ENCODE results near the gene TRAPPC2.
"Not testable (repeated sequence)": the region's sequence is repeated elsewhere in the genome, so short reads cannot be mapped to it uniquely, and the experiment has no call there.

The TRAPPC2 gene

DNA sequence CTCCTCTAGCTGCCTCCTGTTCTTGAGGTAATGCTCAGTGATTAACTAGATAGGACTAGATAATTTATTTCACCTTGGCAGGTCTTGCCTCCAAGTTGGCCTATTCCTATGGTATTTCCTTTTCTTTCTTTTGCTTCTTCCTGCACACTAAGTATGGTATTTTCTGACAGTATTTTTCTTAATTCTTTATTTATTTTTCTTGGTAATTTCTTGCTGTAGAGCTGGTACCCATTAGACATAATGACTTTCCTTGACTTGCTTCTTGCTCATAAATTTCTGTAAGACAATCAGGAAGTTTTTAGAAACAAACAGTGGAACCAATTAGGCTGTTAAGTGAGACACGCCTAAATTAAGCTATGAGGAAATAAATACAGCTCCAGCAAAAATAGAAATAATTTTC is 36.0 kb downstream of the TRAPPC2 start:
- no peak for DNase-seq (ENCODE audit: low read depth)

DNA sequence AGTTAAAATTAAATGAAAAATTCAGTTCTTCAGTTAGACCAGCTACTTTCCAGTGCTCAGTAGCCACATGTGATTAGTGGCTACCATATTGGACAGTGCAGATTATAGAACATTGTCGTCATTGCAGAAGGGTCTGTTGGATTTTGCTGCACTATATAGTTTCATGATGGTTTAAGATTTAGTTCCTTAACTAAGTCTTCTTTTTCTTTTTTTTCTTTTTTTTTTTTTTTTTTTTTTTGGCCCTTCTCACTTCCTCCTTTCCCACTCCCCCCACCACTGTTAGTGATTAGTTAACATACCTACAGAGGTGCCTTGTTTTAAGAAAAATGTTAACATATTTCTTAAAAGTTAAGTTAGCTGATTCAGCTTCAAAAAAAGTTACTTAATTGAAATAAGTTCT is 36.4 kb downstream of the TRAPPC2 start:
- no peak for DNase-seq (ENCODE audit: low read depth)

DNA sequence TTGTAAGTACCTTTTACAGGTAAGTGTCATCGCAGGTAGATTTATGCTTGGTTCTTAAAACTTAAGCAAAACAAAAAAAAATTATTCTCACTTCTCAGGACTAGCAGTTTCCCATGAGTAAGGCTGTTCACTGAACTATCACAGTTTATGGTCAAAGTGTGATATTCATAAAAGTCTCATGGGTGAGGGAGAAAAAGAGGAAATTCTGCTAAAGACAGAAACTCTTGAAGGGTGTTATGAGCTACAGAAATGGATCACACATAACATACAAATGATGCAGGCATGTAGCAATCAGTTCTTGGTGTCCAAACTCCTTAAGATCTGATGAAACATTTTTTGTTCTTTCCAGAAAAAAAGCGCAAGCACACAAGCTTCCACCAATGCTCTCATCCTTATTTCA is 37.0 kb downstream of the TRAPPC2 start:
- DNase-seq (ENCODE audit: low read depth): no peak

DNA sequence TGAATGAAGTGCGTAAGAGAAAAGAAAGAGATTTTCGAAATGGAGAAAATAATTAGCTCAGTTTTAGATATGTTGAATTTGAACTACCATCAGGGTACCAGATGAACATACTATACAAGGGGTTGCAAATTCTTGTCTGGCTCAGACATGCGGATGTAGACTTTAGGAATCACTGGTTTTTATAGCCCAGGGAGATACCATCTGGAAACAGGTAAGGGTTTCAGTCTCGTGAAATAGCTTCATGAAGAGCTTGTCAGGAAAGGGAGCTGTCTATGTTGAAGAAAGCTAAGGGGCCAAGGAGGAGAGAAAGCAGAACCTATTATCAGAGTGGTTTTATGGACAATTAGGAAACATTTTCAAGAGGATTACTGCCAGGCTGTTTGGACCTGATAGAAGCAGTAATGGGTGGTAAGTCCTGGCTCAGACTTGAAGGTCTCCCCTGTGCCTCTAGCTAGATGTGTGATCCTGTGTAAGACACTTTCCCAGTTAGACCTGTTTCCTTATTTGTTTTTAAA is 38.8 kb downstream of the TRAPPC2 start:
- no peak for DNase-seq (ENCODE audit: low read depth)

DNA sequence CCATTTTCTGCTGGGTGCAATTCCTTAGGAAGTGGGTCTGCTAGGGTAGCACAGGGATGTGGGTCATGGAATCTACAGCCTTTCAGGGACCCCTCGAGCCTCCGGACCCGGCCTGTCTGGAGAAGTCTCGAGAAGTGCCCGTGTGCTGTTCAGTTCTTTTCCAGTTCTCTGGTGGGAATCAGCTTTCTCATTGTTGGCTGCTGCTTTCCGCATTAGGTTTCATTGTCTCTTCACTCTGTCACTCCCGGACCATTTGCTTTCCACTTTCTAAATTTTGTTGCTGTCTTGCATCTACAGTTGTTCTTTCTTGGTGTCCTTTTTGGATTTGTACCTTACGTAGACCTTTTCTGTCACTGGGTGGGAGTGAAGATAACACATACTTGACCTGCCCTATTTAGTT is 39.4 kb downstream of the TRAPPC2 start:
- no peak for DNase-seq (ENCODE audit: low read depth)

DNA sequence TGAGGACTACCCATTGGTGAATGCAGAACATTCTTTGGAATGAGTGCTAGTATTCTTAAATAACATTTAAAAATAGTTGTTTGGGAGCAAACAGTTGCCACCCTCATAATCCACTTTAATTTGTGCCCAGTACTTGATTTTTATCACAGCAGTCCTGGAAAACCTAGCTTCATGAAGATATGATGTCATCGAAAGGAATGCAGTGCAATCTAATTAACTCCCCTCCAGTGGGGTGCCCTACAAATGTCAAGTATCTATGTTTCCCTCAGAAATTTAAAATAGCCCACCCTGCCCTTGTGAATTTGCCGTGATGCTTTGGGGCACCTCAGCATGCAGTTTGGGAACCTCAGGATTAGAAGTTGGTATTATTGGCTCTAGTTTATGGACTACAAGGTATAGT is 40.1 kb downstream of the TRAPPC2 start:
- DNase-seq (ENCODE audit: low read depth): no peak

DNA sequence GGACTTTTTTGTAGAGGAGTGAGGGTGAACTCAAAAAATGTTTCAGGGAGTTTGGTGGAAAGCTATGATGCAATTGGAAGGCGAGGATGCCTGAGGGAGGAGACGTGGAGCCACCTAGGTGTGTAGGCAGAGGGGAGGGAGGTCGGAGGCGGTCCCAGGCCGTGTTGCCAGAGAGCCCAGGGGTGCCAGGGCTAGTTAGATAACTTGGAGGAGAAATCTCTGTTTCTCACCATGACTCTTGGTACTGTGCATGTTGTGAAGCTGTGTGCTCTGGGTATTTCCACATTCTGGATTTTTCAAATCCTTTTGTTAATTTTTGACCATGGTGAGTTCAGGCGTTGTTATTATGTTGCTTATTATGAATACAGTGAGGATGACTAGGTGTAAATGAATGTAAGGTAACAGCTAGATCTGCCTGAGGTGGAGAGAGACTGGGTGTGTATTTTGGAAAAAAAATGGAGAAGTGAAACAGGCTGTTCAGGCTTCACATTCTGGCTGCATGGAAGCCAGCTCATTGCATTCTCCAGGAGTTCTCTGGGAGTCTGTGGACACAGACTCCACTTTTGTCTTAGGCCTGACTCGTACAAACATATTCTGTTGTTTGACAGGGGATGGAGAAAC is 41.0 kb downstream of the TRAPPC2 start:
- no peak for DNase-seq (ENCODE audit: low read depth)

DNA sequence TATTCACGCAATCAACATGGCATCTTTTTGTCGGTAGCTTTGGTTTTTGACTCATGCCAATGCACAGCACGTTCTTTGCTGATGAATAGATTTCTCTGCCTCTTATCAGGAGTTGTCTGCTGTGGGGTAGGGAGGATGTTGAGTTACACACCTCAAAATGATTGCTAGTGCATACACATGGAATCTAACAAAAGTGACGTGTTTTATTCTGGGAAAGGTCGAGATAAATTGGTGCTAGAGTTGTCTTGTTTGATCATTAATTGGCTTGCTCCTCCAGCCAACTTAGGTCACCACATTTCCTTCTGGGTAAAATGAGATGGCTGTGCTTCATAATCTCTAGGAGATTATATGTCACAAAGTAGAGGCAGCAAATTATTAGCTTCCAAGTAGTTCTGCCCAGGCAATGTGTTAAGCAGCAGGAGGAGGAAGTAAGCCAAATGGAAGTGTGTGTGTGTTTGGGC is 41.6 kb downstream of the TRAPPC2 start:
- no peak for DNase-seq (ENCODE audit: low read depth)

DNA sequence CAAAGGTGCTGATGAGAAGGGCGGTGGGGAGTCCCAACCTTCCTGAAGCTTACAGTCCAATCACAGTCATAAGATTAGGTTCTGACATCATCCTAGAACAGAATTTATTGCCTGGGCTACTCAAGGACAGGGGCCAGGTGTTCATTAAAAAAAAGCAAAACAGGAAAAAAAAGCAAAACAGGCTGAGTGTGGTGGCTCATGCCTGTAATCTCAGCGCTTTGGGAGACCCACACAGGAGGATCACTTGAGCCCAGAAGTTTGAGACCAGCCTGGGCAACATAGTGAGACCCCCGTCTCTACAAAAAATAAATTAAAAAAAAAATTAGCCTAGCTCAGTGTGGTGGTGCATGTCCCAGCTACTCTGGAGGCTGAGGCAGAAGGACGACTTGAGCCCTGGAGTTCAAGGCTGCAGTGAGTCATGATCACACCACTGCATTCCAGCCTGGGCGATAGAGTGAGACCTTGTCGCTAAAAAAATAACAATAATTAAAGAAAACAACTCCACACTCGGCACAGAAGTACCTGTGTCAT is 42.5 kb downstream of the TRAPPC2 start:
- DNase-seq (ENCODE audit: low read depth): no peak

DNA sequence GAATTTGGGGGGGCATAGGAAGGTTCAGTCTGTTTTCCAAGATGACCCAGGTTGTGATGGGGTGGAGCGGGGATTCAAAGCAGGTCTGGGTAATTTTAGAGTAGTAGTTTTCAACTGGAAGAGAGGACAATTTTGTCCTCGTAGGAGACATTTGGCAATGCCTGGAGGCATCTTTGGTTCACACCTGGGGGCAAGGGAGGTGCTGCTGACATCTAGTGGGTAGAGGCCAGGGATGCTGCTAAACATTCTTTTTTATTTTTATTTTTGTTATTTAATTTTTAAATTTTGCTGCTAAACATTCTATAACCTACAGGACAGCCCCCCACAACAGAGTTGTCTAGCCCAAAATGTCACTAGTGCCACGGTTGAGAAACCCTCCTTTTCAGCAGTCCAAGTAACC is 43.6 kb downstream of the TRAPPC2 start:
- DNase-seq (ENCODE audit: low read depth): no peak

DNA sequence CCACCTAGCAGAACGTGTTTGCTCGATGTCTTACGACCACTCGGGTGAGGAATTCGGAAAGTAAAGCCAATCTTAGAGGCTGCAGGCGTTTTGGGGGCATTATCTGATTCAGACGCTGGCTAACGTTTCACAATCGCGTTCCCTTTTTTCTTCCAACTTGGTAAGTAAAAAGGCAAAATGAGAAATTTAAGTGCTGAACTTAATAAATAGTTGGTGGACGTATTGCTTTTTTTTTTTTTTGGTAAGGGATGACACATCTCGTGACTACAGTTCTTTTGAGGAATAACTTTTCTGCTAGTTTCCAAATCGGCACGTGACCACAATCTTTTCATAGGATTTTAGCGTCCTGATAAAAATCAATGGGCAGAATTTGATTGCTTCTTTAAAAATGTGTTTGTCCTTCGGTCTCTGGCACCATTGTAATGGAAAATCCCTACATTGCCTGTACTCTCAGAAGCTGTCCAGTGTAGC is 44.6 kb downstream of the TRAPPC2 start:
- DNase-seq (ENCODE audit: low read depth): no peak

DNA sequence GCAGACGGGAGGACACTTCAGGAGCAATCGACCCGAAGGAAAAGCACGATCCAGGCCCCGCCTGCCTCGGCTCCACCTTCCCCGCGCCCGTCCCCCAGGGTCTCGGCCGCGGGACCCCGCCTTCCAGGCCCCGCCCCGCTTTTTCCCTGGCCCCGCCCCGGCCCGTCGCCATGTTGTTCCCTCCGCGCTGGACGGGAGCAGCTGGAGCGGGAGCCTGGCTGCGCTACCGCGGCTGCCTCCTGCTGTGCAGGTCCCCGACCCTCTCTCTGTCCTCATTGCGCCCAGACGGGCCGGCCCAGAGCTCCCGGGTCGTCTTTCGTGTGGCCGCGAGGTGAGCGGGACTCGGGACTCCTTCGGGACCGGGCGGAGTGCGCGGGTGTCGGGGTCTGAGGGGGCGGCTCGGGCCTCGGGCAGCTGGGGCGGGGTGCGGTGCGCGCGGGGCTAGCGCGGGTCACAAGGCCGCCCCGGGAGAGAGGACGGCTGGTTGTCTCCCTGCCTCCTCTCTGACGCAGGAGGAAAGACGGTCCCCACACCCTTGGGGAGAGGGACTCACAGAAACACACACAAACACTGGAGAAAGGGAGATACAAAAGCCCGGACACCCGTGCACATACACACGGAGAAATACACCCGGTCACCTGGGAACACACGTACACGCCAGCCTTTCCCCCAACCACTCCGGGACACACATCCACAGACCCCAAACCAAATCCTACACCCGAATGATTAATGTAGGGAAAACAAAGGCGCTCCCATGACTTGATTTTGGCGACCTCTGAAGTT is 45.3 kb downstream of the TRAPPC2 start, which contains the start of gene RAB9A:
Gene RAB9A, plus strand, starts transcription at position 171 of the 783 bp plus-strand sequence. CDS start 19,619 bp downstream, outside the sequence.
- peak; percentile 55 for DNase-seq (ENCODE audit: low read depth)

DNA sequence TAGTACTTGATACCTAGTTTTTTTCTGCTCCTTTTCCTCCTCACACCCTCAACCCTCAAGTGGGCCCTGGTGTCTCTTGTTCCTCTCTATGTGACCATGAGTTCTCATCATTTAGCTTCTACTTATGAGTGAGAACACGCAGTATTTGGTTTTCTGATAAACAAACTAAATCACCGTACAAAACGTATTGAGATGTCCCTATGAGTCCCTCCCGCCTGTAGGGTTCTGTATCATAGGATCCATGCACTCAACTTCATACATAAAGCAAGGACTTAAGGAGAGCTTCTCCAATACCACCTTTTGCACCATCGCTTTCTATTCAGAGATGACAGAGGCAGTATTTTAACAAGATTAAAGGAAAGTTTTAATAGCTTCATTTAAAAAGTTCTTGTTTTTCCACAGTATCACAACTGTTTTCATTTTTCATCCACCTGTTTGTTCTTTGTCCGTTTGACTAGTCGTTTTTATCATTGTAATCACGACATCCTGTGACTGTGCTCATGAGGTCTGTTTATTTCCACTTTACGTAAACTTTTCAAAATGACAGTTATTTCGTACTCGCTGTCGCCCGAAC is 45.9 kb downstream of the TRAPPC2 start:
- DNase-seq (ENCODE audit: low read depth): no peak

DNA sequence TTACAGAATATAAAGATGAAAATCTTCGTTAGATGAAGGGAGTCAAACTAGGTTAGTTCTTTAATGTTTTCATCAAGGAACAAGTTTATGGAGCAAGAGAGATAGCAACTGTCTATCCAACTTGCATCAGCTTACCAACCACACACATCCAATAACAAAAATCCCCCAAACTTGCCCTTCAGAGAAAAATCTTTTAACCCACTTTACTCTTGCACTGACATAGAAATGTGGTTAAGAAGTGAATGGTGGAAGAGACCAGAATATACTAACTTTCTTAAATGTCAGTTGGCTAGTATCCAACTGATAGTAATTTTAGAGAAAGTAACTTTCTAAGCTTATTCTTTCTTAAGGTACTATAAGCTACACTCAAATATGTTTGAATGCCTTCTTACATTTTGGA is 47.2 kb downstream of the TRAPPC2 start:
- no peak for DNase-seq (ENCODE audit: low read depth)

DNA sequence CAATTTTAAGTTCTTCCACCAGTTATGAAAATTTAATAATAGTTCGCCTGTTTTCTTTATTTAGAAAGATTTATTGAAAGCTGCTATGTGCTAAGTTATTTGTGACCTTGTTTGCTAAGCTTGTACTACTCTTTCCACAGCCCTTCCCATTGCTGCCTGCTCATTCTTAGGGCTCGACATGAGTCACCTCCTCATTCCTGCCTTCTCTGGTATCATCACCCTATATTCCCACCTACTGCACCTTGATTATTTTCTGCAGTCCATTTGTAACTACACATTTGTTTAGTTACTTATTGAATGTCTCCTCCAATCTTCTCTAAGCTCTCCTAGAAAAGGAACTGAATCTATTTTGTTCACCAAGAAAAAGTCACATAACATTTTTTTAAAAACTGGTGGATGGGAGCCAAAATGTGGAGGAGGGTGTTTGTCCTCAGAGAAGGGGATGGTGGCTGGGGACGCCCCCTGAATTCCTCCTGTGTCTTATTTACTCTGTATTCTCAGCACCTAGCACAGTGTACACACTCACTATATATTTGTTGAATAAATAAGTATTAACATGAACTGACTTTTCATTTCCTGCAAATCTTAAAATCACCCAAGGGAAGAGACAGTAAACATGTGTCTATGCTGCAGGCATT is 49.2 kb downstream of the TRAPPC2 start:
- no peak for DNase-seq (ENCODE audit: low read depth)

DNA sequence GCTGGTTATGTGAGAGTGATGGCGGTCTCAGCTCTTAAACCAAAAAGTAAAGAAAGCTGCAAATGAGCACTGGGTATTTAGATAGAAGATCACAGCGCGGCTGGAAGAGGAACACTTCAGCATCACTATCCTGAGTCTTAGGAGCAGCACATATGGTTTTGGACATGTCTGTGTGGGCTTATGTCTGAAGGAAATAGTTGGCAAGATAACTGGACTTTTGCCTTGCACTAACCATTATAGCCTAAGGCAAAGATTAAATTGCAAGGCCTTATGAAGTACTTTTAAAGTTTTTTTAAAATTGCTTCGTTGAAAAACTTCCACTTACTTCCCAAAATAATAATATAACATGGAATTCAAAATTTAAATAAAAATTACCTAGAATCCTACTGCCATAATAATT is 50.1 kb downstream of the TRAPPC2 start:
- DNase-seq (ENCODE audit: low read depth): no peak

DNA sequence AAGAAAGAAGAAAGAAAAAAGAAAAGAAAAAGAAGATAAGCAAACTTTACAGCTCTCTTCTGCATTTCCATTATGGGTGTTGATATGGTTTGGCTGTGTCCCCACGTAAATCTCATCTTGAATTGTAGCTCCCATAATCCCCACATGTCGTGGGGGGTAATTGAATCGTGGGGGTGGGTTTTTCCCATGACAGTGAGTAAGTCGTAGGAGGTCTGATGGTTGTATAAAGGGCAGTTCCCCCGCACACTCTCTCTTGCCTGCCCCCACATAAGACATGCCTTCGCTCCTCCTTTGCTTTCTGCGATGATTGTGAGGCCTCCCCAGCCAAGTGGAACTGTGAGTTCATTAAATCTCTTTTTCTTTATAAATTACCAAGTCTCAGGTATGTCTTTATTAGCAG is 52.8 kb downstream of the TRAPPC2 start:
- no peak for DNase-seq (ENCODE audit: low read depth)

DNA sequence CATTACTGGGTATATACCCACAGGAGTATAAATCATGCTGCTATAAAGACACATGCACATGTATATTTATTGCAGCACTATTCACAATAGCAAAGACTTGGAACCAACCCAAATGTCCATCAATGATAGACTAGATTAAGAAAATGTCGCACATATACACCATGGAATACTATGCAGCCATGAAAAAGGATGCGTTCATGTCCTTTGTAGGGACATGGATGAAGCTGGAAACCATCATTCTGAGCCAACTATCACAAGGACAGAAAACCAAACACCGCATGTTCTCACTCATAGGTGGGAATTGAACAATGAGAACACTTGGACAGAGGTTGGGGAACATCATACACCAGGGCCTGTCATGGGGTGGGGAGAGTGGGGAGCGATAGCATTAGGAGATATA is 54.7 kb downstream of the TRAPPC2 start:
- DNase-seq (ENCODE audit: low read depth): not testable (repeated sequence)

DNA sequence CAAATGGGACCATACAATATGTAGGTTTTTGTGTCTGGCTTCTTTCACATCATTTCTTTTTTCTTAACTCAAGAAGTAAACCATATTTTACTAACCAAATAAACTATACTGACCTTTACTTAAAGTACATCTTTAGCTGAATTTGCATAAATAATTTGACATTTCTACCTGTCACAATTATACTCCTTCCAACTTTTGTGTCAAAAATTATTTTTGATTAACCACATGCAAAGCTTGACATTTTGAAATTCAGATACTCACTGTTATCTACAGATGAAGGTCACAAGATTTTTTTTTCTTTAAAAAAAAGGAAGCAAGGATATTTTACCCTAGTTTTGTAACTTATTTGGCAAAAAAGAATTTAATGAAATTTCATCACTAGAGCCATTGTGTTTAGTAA is 57.5 kb downstream of the TRAPPC2 start:
- DNase-seq (ENCODE audit: low read depth): no peak

DNA sequence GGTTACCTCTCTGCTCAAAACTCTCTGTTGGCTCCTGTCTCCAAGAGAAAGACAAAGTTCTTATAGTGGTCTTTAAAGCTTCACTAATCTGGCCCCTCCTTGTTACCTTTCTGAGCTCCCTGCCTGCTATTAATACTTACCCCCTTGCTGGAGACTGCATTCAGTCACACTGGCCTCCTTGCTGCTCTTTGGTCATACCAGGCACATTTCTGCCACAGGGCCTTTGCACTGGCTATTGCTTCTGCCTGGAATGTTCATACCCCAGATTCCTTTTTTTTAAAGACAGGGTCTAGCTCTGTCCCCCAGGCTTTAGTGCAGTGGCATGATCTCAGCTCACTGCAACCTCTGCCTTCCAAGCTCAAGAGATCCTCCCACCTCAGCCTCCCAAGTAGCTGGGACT is 61.4 kb downstream of the TRAPPC2 start:
- no peak for DNase-seq (ENCODE audit: low read depth)

DNA sequence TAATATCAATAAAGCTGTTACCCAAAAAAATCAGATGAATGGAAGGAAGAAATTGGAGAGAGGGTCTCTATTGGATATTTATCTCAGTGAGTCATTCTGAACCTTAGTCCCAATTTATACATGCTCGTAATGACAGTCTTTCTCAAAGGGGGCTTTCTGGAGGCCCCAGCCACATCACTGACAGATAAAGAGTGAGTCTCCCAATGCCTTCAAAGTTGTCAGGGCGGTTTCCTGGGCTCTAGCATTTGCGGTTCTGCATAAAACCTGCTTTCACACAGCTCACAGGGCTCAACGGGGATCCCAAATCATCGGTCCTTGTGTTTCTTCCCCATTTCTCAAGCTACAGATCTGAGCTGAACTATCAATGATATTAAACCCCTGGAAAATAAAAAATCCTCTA is 64.2 kb downstream of the TRAPPC2 start:
- no peak for DNase-seq (ENCODE audit: low read depth)

DNA sequence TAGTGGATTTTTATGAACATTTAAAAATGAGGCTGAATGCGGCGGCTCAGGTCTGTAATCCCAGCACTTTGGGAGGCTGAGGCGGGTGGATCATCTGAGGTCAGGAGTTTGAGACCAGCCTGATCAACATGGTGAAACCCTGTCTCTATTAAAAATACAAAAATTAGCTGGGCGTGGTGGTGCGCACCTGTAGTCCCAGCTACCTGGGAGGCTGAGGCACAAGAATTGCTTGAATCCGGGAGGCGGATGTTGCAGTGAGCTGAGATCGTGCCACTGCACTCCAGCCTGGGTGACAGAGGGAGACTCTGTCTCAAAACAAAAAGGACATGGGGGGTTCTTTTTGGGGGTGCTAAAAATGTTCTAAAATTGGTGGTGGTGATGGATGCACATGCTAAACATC is 64.7 kb downstream of the TRAPPC2 start:
- DNase-seq (ENCODE audit: low read depth): not testable (repeated sequence)

Data from stimulated activated CD8-positive, alpha-beta memory T cell treated with anti-CD3 and anti-CD28 coated beads, Interleukin-15, amount 100 ng/mL, for 24 hours (primary cell).